ENCODE data around the gene DVL2. TPM values are rescaled to one million over a fixed set of nuclear protein-coding genes. Genes with fewer than 3 reads are reported as not detected.

DVL2 gene
- total and polyA plus RNA-seq, 7 donors, result 10.0 to 22.1 (median 13.1) TPM

DNA sequence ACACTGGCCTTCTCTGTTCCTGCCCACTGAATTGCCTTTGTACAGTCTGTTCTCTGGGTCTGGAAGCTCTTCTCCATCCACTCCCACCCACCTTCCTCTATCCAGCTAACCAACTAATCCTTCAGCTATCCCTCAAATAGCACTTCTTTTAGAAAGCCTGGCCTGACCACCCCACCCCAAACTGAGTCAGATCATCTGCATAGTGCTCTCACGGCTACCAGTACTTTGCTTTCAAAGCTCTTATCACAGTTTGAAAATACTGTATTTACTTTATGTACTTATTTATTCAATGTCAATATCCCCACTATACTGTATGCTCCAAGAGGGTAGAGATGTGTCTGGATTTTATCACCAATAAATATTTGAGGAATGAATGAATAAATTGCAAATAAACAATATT, 32.5 kb upstream of the DVL2 start:
- TF ChIP-seq, protein P1, sequence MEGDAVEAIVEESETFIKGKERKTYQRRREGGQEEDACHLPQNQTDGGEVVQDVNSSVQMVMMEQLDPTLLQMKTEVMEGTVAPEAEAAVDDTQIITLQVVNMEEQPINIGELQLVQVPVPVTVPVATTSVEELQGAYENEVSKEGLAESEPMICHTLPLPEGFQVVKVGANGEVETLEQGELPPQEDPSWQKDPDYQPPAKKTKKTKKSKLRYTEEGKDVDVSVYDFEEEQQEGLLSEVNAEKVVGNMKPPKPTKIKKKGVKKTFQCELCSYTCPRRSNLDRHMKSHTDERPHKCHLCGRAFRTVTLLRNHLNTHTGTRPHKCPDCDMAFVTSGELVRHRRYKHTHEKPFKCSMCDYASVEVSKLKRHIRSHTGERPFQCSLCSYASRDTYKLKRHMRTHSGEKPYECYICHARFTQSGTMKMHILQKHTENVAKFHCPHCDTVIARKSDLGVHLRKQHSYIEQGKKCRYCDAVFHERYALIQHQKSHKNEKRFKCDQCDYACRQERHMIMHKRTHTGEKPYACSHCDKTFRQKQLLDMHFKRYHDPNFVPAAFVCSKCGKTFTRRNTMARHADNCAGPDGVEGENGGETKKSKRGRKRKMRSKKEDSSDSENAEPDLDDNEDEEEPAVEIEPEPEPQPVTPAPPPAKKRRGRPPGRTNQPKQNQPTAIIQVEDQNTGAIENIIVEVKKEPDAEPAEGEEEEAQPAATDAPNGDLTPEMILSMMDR (IDR thresholded peaks at IDR 0.05), result no peak
- Histone ChIP-seq H3K4me1 (peaks cover 4% of the 10 kb centered on the region), H3K4me3 (no peak overlapping the region), H3K36me3 (ENCODE audit: insufficient read depth in 1 of 2, low read depth in 1 of 2) (no peaks in the 10 kb centered on the region), H3K27ac (no peak overlapping the region), H3K27me3 (ENCODE audit: insufficient read depth in 3 of 3, low read length in 2 of 3) (peaks cover 0 to 36% (median 16%) of the 10 kb centered on the region in 3 donors), H3K9me3 (no peaks in the 10 kb centered on the region)
- ATAC-seq (no peak), DNase-seq (no peak)
- 71 to 76% (median 74%) methylated on average over 1 of the region's 1 CpG for WGBS, 3 donors
- intact Hi-C loops (cut with DNase I), result loop anchor here (5.0 to 10.0 kb wide), 2 partner anchors 41 to 78 kb away; partner anchors contain the start of gene EIF5A (in 1 of the 2)

DNA sequence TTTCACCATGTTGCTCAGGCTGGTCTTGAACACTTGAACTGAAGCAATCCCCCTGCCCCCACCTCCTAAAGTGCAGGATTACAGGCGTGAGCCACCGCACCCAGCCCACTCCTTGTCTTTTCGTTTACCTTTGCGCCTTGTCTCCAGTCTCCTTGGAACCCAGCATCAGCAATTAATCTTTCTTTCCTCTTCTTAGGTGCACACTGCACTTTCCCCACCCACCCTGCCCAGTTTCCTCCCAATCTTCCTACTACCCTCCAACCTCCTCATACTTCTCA, 29.4 kb upstream of the DVL2 start:
- H3K27ac ChIP-seq, result no peak overlapping the region
- no peak for DNase-seq
- no peaks in the 10 kb centered on the region for H3K9me3 ChIP-seq
- H3K36me3 ChIP-seq (ENCODE audit: insufficient read depth in 1 of 2, low read depth in 1 of 2), result peaks cover 0 to 11% of the 10 kb centered on the region in 2 donors
- peaks cover 9% of the 10 kb centered on the region for H3K4me1 ChIP-seq
- no peak for ATAC-seq
- 50 to 79% (median 57%) methylated on average over 4 of the region's 4 CpGs for WGBS, 3 donors
- no peak overlapping the region for H3K4me3 ChIP-seq
- intact Hi-C loops (cut with DNase I), result loop anchor here in 1 of 2 donors (10.0 kb wide), 1 partner anchor 81 kb away; no protein-coding TSS in a partner anchor
- TF ChIP-seq, protein P1 (IDR thresholded peaks at IDR 0.05), result no peak
- H3K27me3 ChIP-seq (ENCODE audit: insufficient read depth in 3 of 3, low read length in 2 of 3), result peaks cover 0 to 50% (median 21%) of the 10 kb centered on the region in 3 donors

DNA sequence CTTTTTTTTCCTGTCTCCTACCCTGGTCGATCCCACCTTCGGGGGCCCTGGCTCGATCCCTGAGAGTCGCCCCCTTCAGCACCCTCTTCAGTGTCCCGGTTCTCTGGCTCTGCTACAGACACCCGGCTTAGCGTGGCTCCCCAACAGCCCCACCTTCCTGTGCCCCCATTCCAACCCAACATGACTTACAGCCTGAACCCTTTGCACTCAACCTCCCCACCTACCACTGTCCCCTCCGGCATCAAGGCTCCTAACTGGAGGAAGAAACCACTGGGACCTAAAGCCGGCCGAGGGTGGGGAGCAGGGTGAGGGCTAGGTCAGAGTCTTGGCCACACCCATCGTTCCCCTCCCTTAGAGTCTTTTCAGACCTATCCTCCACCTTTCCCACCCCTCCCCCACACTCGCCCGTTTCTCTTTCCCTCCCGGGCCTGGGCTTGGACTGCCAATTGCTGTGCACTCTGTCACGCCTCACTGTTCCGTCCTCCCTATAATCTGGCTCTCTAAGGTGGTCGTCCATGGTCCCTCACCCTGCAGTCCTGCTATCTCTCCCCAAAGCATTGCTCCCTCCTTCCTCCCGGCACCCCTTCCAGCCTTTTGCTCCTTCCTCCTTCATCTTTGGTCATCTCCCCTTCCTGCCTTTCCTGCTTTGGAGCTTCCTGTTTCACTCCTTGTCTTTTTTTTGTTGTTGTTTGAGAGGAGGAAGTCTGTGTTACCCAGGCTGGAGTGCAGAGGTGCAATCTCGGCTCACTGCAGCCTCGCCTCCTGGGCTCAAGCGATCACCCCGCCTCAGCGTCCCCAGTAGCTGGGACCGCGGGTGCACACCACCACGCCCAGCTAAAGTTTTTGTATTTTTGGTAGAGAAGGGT, 28.9 kb upstream of the DVL2 start:
- peak overlapping the region; percentile 66 for H3K4me3 ChIP-seq
- no peak overlapping the region for H3K27ac ChIP-seq
- intact Hi-C loops (cut with DNase I), result loop anchor here in 1 of 2 donors (10.0 kb wide), 1 partner anchor 82 kb away; no protein-coding TSS in a partner anchor
- H3K36me3 ChIP-seq (ENCODE audit: insufficient read depth in 1 of 2, low read depth in 1 of 2), result peaks cover 0 to 17% of the 10 kb centered on the region in 2 donors
- peaks cover 0 to 50% (median 21%) of the 10 kb centered on the region in 3 donors for H3K27me3 ChIP-seq (ENCODE audit: insufficient read depth in 3 of 3, low read length in 2 of 3)
- H3K4me1 ChIP-seq, result peaks cover 9% of the 10 kb centered on the region
- no peaks in the 10 kb centered on the region for H3K9me3 ChIP-seq
- TF ChIP-seq, protein P1 (IDR thresholded peaks at IDR 0.05), result no peak
- peak in 1 of 2 donors; percentile 29 for DNase-seq
- ATAC-seq, result peak in 2 of 4 donors; percentile 3 to 15
- WGBS, 3 donors, result 11 to 14% (median 13%) methylated on average over 26 of the region's 26 CpGs

DNA sequence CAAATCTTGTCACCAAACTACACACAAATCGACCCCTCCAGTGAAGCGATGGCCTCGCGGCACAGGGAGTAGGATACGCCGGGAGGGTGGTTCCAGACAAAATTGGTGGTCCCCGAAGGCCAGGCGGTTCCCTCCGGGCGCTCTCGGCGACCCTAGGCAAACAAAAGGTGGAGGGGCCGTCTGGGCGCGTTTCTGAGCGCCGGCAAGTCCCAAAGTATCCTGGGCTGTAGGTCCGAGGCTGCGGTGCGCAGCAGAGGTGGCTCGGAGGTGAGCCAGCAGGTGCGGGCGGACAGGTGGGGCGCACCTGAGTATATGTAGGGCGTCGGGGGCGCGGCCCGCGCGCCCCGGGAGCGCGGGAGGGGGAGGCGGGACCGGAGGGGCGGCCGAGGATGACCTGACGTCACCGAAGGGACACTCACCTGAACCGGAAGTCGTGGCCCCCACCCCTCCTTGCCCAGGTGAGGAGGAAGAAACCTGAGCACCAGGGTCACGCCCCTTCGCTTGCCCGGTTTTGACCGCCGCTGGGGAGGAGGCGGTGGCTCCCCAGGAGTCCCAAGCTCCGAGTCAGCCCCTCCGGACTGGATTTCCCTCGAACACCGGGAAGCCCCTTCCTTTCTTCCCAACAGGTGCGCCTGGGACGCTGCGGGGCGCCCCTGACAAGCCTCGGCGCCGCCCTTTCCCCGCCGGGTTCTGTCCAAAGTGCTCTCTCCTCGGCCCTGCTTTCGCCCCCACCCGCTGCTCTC, 28.0 kb upstream of the DVL2 start, which contains the start of gene CLDN7:
Gene CLDN7, minus strand, starts transcription at position 287 of the 743 bp plus-strand sequence. CDS start 435 bp downstream, outside the sequence.
- H3K4me1 ChIP-seq, result peaks cover 9% of the 10 kb centered on the region
- 5 to 8% (median 7%) methylated on average over 48 to 64 of the region's 64 CpGs for WGBS, 3 donors
- TF ChIP-seq, protein P1 (IDR thresholded peaks at IDR 0.05), result no peak
- H3K27me3 ChIP-seq (ENCODE audit: insufficient read depth in 3 of 3, low read length in 2 of 3), result peaks cover 0 to 50% (median 21%) of the 10 kb centered on the region in 3 donors
- no peak within 1 kb of the TSS for H3K27ac ChIP-seq
- no peak for ATAC-seq
- intact Hi-C loops (cut with DNase I), result loop anchor here in 1 of 2 donors (10.0 kb wide), 1 partner anchor 82 kb away; no protein-coding TSS in a partner anchor
- peak within 1 kb of the TSS; percentile 66 for H3K4me3 ChIP-seq
- no peaks in the 10 kb centered on the region for H3K9me3 ChIP-seq
- DNase-seq, result no peak
- H3K36me3 ChIP-seq (ENCODE audit: insufficient read depth in 1 of 2, low read depth in 1 of 2), result peaks cover 0 to 25% of the 10 kb centered on the region in 2 donors
